ENCODE data around the gene IQGAP1.

- TF ChIP-seq CTCF (IDR thresholded peaks at IDR 0.05) (no peak), POLR2A (IDR thresholded peaks at IDR 0.05) (no peak)
These were observed 61.2 kb downstream of the IQGAP1 start for GRCh38 chr15:90449206-90449735.
